ENCODE results near the gene ADRA2C.

The ADRA2C gene

DNA sequence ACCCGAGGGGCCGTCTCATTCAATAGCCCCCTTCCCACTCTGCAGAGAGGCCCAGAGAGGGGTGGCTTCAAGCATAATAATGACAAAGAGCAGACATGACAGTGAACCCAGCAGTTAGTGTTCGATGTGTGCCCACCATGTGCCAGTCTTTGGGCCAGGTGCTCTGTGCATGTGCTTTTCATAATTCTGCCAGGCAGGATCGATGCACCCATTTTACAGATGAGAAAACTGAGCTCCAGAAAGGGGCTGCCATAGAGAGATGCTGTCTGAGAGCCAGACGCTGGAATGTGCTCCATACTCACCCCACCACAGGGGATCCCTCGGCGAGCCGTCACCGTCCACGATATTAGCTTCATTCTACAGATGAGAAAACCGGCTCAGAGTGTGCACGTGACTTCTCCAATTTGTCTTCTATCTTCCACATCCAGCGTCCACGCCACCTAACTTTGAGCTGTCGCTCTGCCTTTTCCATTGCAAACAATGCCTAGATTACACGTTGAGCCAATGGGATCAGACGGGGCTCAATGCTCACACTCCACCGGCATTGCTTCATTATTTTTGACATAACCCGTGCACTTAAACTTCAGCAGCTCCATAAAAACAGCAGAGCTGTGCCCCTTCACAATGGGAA lies 8.2 kb downstream of the ADRA2C start:
- H3K4me3 ChIP-seq (ENCODE audit: control insufficient read depth, low read depth, low read length), result no peak overlapping the region
- TF ChIP-seq, protein P1, sequence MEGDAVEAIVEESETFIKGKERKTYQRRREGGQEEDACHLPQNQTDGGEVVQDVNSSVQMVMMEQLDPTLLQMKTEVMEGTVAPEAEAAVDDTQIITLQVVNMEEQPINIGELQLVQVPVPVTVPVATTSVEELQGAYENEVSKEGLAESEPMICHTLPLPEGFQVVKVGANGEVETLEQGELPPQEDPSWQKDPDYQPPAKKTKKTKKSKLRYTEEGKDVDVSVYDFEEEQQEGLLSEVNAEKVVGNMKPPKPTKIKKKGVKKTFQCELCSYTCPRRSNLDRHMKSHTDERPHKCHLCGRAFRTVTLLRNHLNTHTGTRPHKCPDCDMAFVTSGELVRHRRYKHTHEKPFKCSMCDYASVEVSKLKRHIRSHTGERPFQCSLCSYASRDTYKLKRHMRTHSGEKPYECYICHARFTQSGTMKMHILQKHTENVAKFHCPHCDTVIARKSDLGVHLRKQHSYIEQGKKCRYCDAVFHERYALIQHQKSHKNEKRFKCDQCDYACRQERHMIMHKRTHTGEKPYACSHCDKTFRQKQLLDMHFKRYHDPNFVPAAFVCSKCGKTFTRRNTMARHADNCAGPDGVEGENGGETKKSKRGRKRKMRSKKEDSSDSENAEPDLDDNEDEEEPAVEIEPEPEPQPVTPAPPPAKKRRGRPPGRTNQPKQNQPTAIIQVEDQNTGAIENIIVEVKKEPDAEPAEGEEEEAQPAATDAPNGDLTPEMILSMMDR (IDR thresholded peaks at IDR 0.05; ENCODE audit: control insufficient read depth, insufficient read depth, low read depth, low read length, missing control alignments), result no peak
- no peak for DNase-seq (ENCODE audit: low read depth)

DNA sequence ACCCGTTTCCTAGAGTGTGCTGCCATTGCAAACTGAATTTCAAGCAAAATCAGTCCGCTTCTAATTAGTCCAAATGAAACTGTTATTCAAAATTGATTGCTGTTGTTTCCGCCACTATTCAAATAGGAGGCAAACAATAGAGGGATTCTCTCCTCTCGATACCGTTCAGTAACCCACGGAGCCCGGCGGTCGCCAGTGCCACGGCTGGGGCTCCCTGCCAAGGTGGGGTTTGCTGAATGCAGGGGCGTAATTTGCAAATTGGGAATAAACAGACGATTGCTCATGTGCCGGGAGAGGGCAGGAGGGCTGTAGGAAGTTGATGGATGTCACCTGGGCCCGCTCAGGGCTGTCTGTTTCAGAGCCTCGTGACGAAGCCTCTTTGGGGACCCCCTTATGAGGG lies 8.8 kb downstream of the ADRA2C start:
- TF ChIP-seq, protein P1 (IDR thresholded peaks at IDR 0.05; ENCODE audit: control insufficient read depth, insufficient read depth, low read depth, low read length, missing control alignments), result no peak
- no peak overlapping the region for H3K4me3 ChIP-seq (ENCODE audit: control insufficient read depth, low read depth, low read length)
- DNase-seq (ENCODE audit: low read depth), result no peak

DNA sequence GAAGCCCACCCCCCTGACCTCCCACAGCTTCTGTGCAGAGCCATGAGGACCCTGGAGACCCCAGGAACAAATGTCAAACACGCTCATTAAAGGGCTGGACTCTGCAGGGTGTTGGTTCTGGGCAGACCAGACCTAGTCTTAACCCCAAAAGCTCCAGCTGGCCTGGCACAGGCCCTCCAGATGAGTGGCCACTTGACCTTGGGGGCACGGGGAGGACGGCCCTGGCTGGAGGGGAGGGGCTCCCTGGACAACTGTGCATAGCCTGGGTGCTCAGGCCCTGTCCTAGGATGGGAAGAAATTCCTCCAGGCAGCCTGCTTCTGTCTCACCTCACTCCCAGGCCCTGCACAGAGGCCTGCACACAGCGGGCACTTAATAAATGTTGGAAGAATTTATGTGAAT lies 9.4 kb downstream of the ADRA2C start:
- no peak for DNase-seq (ENCODE audit: low read depth)
- H3K4me3 ChIP-seq (ENCODE audit: control insufficient read depth, low read depth, low read length), result no peak overlapping the region
- TF ChIP-seq, protein P1 (IDR thresholded peaks at IDR 0.05; ENCODE audit: control insufficient read depth, insufficient read depth, low read depth, low read length, missing control alignments), result no peak

GRCh38 chr4:3776166-3777032 lies 10.2 kb downstream of the ADRA2C start:
- TF ChIP-seq, protein P1 (IDR thresholded peaks at IDR 0.05; ENCODE audit: control insufficient read depth, insufficient read depth, low read depth, low read length, missing control alignments), result no peak

DNA sequence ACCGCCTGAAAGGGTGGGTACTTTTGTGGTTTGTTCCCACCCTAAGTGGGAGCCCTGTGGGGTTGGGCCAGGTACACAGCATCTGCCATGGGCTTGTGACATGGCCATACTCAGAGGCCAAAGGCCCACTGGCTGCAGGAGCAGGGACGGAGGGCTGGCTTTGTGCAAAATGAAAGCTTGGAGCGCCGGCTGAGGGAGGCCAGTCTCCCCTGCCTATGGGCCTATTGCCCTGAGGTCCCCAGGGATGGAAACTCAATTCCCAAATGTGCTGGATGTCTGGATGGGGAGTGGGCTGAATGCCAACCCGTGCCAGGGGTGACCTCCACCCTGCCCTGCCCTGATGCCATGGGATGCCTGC lies 10.8 kb downstream of the ADRA2C start:
- TF ChIP-seq, protein P1 (IDR thresholded peaks at IDR 0.05; ENCODE audit: control insufficient read depth, insufficient read depth, low read depth, low read length, missing control alignments), result no peak
- no peak overlapping the region for H3K4me3 ChIP-seq (ENCODE audit: control insufficient read depth, low read depth, low read length)
- no peak for DNase-seq (ENCODE audit: low read depth)

More at GRCh38 chr4:3776166-3777032, 10.2 kb downstream of the ADRA2C start:
- no peak overlapping the region for H3K4me3 ChIP-seq (ENCODE audit: control insufficient read depth, low read depth, low read length)
- DNase-seq (ENCODE audit: low read depth), result no peak

GRCh38 chr4:3777669-3778068 lies 11.5 kb downstream of the ADRA2C start:
- H3K4me3 ChIP-seq (ENCODE audit: control insufficient read depth, low read depth, low read length), result no peak overlapping the region
- no peak for DNase-seq (ENCODE audit: low read depth)
- TF ChIP-seq, protein P1 (IDR thresholded peaks at IDR 0.05; ENCODE audit: control insufficient read depth, insufficient read depth, low read depth, low read length, missing control alignments), result no peak
